ENCODE data around the gene PIP4K2A.

Gene PIP4K2A

GRCh38 chr10:22638863-22639262 lies 75.5 kb downstream of the PIP4K2A start:
- no peak for DNase-seq (ENCODE audit: low read depth)

DNA sequence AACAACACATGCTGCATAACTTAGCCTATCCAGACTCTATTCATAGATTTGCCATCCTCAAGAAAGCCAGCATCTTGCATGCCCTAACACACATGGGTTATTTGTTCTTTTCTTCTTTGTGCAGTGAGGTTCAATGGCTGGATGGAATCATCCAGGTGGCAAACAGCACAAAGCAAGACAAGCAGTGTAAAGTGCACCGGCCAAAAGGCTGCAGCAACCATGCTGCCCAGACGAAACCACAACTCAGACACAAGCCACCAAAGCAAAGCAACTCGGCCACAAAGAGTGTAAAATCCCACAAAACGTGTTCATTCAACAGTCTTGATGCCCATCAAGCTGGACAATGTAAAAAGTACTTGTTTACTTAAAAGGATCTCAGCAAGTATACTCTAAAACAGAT lies 76.9 kb downstream of the PIP4K2A start:
- no peak for DNase-seq (ENCODE audit: low read depth)

- DNase-seq (ENCODE audit: low read depth) = no peak
Measured at GRCh38 chr10:22635650-22636049, 78.7 kb downstream of the PIP4K2A start.

DNA sequence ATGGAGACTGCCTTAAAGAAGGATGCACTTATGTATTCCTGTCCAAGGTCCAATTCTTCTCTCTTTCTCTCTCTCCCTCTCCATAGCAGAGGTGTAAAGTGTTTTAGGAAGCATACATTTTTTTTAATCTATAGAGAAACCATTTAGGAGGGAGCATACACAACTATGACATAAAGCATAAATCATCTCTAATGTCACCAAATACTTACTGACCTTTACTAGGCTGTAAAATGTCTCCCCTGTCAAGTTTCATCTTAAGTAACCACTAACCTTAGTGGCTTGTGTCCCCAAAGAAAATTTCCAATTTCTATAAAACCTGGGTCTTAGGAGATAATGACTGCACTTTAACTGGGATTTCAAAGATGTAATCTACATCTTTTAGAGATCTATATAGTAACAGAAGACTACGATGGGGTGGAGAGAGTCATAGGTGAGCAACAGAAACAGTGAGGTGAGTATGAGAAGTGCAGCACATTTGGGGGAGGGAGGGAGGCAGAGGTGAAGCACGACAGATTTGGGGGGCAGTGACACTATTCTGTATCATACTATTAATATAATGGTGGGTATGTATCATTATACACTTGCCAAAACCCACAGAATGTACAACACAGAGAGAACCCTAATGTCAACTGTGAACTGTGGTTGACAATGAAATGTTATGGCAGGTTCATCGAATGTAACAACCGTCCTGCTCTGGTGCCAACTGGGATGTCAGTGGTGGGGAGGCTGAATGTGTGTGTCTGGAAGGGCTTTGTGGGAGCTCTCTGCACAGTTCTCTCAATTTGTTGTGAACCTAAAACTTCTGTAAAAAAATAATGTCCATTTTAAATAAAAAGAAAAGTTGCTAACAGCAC lies 79.5 kb downstream of the PIP4K2A start:
- DNase-seq (ENCODE audit: low read depth) = no peak

DNA sequence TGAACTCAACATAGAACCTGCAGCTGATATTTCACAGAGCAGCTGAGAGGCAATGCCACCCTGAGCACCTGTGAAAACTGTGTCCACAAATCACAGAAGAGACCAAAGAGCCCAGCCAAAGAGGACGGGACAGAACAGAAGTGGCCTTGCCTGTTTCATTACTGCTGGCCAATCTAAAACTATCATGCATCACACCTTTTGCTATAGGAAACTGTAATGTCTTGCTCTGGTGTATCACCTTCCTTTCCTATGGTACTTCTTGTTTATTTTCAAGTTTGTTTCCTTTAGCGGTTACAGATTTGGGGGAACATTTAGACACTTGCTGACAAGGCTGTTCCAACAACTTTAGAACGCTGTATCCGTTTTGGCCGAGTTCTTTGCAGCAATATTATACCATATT lies 80.3 kb downstream of the PIP4K2A start:
- no peak for DNase-seq (ENCODE audit: low read depth)

DNA sequence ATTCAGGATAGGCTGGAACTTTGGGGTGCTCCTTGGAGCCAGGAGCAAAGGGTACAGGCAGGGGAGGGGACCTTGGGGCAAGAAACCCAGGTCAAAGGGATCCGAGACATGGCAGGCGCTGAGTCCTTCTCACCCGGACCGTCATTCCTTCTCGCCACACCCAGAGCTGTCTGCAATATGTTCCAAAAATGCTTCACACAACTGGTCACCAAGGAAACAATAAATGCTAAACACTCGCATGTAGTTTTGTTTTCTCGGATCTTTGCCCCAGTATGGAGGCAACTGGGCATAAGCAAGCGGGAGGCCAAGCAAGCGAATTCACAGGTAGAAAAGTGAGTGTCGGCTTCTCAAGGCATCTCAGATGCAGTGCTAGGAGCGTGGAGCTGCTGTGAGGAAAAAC lies 80.8 kb downstream of the PIP4K2A start:
- no peak for DNase-seq (ENCODE audit: low read depth)

- DNase-seq (ENCODE audit: low read depth) = no peak
Measured at GRCh38 chr10:22633106-22633505, 81.3 kb downstream of the PIP4K2A start.

DNA sequence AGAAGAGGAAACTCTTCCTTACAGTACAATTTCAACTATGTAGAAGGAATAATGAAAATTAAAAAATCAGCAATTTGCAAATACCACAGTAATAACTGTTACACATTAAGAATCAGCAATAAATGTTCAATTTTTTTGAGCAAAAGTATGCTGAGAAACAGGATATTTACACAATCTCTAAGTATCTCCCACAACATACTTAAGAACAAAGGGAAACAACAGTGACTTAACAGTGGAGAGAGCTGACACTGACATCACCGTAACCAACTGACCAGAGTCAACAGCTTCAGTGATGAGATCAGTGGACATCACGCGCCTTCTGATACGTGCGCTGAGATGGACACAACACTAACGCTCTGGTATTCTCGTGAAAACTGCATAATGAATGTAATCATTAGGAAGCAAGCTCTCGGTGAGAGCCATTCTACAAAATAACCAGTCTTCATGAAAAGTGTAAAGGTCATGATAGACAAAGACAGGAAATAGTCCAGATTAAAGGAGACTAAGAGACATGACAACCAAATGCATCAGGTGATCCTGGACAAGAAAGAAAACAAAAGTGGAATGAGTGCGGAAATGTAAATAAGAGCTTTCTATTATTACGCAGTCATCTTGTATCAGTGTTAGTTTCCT lies 82.6 kb downstream of the PIP4K2A start:
- peak; percentile 69 for DNase-seq (ENCODE audit: low read depth)

DNA sequence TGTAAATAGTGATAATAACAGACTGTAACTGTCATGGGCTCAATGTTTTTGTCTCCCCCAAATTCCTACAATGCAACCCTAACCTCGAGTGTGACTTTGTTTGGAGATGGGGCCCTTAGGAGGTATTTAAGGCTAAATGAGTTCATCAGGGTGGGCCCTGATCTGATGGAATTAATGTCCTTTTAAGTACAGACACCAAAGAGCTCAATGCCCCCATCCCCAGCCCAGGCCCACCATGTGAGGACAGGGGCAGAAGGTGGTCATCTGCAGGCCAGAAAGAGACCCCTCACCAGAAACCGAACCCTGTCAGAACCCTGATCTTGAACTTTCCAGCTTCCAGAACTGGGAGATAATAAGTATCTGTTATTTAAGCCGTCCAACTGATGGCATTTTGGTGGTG lies 83.2 kb downstream of the PIP4K2A start:
- DNase-seq (ENCODE audit: low read depth) = no peak

- peak; percentile 74 for DNase-seq (ENCODE audit: low read depth)
Measured at GRCh38 chr10:22630234-22631174, 83.9 kb downstream of the PIP4K2A start.

DNA sequence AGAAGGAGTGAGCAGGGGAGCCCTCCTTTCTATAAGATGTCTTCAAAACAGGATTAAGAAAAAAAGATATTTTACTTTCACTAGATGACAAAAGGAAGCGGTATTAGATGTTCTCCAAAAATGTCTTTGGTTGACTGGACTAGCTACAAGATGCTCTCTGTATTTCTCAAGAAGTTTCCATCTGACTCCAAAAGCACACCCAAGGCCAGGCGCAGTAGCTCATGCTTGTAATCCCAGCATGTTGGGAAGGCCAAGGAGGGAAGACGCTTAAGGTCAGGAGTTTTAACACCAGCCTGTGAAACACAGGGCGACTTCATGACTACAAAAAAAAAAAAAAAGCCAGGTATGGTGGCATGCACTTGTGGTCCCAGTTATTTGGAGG lies 84.5 kb downstream of the PIP4K2A start:
- no peak for DNase-seq (ENCODE audit: low read depth)

DNA sequence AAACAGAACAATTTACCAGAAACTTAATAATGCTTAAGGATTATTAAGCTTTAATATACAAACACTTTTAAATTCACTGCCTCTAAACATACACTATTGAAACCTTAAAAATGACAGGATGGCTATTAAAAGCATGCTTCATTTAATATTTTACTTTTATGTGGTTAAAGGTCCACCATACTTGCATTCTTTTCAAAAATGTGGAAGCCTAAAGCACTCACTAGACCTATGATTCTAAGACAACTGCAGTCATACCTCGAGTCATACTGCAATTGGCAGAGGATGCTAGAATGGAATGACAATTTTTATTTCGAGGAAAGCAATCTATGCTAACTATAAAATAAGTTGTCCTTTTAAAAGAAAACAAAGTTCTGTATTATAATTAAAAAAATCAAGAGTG lies 85.3 kb downstream of the PIP4K2A start:
- no peak for DNase-seq (ENCODE audit: low read depth)

DNA sequence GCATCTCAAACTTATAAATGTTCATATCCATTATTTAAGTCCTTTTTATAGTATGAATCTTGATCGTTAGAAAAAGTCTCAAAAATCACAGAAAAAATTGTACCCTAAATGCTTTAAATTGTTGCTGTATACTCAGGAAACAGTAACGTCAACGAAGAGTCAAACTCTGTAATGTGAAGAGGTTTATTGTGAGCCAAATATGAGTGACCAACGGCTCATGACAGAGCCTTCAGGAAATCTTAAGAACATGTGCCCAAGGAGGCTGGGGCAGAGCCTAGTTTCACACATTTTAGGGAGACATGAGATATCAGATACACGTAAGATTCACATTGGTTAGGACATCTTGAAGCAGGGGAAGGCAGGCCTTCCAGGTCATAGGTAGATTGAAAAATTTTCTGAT lies 86.1 kb downstream of the PIP4K2A start:
- DNase-seq (ENCODE audit: low read depth) = no peak

GRCh38 chr10:22626784-22627183 lies 87.6 kb downstream of the PIP4K2A start:
- no peak for DNase-seq (ENCODE audit: low read depth)

GRCh38 chr10:22625516-22626290 lies 88.7 kb downstream of the PIP4K2A start:
- DNase-seq (ENCODE audit: low read depth) = no peak

DNA sequence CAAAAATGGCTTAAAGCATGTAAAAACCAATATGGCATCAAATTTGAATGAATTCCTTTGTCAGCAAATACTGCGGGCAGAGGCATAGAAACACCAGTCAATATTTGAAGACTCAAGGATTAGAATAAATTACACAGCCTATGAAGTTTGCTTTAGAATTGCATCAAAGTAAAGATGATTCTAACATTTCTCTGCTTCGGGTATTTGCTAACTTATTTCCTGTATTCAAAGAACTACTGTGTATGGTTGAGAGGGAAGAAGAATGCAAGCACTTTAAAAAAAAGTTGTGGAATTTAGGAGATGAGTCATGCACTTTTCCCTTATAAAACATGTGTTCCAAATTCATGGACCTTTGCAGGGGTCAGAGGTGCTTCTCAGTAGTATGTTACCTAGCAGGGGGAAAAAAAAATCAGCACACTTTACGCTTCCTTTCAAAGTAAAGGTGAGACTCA lies 90.1 kb downstream of the PIP4K2A start:
- DNase-seq (ENCODE audit: low read depth) = peak; percentile 77

GRCh38 chr10:22623633-22624253 lies 90.6 kb downstream of the PIP4K2A start:
- peak; percentile 42 for DNase-seq (ENCODE audit: low read depth)

- no peak for DNase-seq (ENCODE audit: low read depth)
Measured at GRCh38 chr10:22622242-22622806, 92.1 kb downstream of the PIP4K2A start.

DNA sequence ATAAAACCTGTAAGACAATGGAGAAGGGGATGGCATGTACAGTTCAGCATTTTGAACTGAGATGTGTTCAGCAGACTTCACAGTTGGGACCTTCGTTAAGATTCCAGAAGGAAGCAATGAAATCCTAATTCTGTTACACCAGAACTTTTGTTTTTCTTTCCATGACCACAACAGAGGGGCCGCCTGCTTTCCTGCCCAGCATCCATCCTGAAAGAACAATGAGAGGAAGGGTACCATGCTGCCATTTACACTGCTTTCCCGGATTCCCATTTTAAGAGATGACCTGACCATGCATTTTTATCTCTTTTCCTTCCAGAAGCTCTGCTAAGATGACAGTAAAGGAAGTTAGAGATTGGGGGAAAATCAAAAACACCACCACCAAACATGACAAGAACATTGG lies 92.7 kb downstream of the PIP4K2A start:
- no peak for DNase-seq (ENCODE audit: low read depth)

DNA sequence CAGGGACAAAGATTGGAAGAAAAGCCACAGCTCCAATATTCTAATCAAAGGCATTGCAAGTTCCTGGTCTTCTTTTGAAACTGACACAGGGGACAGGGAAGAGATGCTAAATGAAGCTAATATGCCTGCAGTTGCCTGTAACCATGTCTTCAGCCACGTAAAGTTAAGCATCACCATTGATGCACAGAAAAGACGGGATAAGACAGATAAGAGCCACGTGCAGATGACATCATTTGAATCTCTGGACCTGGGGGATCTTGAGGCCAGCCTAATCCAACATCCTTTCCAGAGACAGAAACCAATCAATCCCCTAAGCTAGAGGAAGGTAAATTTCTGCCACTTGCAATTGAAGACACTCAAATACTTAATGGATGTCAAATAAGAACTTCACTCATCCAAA lies 93.4 kb downstream of the PIP4K2A start:
- DNase-seq (ENCODE audit: low read depth) = no peak

All from iris pigment epithelial cell (primary cell).